ENCODE data around the gene PLA2G4D. TPM values are rescaled to one million over a fixed set of nuclear protein-coding genes. Genes with fewer than 3 reads are reported as not detected.

Gene PLA2G4D
- total RNA-seq, 1 donor from 2014 or later: not detected

DNA sequence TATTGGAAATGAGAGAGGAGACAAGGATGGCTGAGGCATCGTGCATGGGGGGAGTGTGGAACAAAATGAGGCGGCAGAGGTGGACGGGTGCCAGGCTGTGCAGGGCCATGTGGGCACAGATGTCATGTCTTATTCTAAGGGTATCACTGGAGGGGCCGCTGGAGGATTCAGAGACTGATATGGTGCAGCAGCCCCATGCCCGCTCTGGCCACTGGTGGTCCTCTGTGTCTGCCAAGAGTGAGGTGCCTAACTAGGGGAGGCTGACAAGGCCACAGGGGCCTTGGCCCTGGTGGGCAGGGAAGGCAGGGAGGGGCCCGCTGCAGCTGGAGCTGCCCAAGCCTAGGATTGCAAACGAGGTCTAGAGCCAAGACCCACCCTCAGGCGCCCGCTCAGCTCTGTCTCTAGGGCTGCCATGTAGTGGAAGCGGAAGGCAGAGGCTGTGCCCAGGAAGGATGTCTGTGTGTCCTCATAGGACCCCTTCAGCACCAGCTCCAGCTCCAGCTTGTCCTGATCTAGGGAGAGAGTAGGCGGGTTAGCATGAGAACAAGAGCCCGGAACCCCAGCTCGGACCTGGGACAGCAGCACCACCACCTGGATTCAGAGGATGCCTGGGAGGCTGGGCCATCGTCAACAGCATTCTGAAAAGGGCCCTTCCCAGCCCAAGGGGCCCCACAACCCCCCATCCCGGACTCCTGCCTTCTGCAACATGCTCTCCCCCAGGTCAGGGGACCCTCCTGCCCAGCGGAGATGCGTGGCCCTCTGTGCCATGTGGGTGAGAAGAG, 11.3 kb downstream of the PLA2G4D start:
- TF ChIP-seq, protein P1, sequence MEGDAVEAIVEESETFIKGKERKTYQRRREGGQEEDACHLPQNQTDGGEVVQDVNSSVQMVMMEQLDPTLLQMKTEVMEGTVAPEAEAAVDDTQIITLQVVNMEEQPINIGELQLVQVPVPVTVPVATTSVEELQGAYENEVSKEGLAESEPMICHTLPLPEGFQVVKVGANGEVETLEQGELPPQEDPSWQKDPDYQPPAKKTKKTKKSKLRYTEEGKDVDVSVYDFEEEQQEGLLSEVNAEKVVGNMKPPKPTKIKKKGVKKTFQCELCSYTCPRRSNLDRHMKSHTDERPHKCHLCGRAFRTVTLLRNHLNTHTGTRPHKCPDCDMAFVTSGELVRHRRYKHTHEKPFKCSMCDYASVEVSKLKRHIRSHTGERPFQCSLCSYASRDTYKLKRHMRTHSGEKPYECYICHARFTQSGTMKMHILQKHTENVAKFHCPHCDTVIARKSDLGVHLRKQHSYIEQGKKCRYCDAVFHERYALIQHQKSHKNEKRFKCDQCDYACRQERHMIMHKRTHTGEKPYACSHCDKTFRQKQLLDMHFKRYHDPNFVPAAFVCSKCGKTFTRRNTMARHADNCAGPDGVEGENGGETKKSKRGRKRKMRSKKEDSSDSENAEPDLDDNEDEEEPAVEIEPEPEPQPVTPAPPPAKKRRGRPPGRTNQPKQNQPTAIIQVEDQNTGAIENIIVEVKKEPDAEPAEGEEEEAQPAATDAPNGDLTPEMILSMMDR (IDR thresholded peaks at IDR 0.05; ENCODE audit: insufficient read depth, low read length, poor library complexity, severe bottlenecking): no peak
- no peak for DNase-seq (ENCODE audit: low read depth)
- peaks cover 15% of the 10 kb centered on the region for H3K27me3 ChIP-seq (ENCODE audit: control insufficient read depth, insufficient read depth, low read length)
- H3K36me3 ChIP-seq (ENCODE audit: control insufficient read depth, insufficient read depth, low read length): no peaks in the 10 kb centered on the region
- no peak overlapping the region for H3K4me3 ChIP-seq (ENCODE audit: low read depth, low read length)

DNA sequence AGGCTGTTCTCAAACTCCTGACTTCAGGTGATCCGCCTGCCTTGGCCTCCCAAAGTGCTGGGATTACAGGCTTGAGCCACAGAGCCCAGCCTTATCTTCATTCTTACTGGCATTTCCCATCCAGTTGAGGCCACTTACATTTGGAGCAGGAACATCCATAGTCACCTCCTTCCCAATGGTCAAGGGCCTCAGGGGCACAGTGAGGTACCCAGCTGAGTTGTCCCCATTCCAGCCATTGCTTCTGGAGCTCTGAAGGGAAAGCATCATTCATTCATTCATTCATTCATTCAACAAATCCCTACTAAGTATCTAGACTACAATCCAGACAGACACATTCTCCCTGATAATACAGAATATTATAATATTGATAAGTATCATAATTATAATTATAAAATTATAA, 12.2 kb downstream of the PLA2G4D start:
- TF ChIP-seq, protein P1 (IDR thresholded peaks at IDR 0.05; ENCODE audit: insufficient read depth, low read length, poor library complexity, severe bottlenecking): no peak
- Histone ChIP-seq H3K36me3 (ENCODE audit: control insufficient read depth, insufficient read depth, low read length) (no peaks in the 10 kb centered on the region), H3K27me3 (ENCODE audit: control insufficient read depth, insufficient read depth, low read length) (peaks cover 15% of the 10 kb centered on the region), H3K4me3 (ENCODE audit: low read depth, low read length) (no peak overlapping the region)
- DNase-seq (ENCODE audit: low read depth): no peak

DNA sequence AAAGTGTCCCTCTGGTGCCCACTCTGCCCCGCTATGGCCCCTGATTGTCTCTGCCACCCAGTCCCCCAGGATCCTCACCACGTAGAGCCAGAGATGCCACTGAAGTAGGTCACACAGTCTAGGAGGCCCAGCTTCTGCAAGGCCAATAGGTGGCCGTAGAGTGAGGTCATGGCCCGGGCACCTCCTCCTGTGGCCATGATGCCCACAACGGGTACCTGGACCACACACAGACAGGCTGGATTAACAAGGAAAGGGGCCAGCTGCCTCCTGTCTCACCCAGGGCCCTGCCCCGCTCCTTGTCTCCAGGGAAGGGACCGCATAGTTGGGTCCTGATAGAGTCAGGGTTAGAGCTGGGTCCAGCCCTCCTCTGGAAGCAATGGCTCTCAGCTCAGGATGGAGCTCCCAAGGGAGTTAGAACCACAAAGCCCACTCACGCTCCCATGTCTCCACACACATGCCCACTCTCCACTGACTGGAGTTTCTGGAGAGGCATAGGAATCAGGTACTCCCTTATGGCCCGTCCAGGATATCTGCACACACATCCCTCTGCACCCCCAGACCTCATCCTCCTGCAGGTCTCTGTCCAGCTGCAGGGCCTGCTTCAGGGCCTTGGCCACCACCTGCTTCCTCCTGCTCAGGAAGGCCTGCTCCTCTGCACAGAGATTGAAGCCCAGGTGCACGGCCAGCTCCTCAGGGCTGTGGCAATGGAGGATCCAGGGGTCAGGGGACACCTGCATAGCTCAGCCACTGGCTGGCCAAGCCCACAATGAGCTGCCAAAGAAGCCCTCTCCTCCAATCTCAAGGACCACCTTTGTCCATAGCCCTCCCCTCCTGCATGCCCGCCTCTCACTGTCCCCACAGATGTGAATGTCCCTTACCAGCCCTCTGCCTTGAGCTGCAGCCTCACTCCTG, 13.2 kb downstream of the PLA2G4D start:
- no peak for DNase-seq (ENCODE audit: low read depth)
- H3K4me3 ChIP-seq (ENCODE audit: low read depth, low read length): no peak overlapping the region
- H3K27me3 ChIP-seq (ENCODE audit: control insufficient read depth, insufficient read depth, low read length): peaks cover 15% of the 10 kb centered on the region
- H3K36me3 ChIP-seq (ENCODE audit: control insufficient read depth, insufficient read depth, low read length): no peaks in the 10 kb centered on the region
- TF ChIP-seq, protein P1 (IDR thresholded peaks at IDR 0.05; ENCODE audit: insufficient read depth, low read length, poor library complexity, severe bottlenecking): no peak

DNA sequence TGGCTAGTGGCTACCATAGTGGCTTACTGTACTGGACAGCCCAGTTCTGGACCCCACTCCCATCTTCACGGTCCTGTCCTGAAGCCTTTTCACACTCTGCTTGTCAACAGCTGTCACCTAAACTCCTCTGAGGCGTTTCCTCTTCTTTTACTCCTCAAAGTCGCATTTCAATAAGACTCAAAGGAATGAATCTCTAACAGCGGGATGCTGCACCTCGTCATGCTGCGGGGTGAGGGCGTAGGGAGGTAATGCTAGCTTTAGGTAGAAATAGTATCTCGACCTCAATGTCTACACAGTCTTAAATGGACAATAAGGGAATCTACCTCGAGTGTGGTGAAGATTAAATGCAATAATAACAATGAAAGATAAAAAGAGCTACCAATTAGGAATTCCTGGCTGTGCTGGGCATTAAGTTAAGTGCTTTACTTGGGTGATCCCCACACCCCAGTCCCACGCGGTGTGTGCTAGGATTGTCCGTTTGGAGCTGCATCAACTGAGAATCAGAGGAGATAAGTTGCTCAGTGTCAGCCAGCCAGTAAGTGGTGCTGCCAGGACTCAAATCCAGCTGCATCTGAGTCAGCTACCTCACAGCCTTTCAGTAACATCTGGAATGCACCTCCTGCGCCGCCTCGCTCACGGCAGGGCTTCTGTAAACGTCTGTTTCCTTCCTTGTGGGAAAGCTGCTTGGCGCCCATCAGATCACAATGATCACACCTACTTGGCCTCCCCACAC, 14.0 kb downstream of the PLA2G4D start:
- DNase-seq (ENCODE audit: low read depth): no peak
- no peak overlapping the region for H3K4me3 ChIP-seq (ENCODE audit: low read depth, low read length)
- H3K36me3 ChIP-seq (ENCODE audit: control insufficient read depth, insufficient read depth, low read length): no peaks in the 10 kb centered on the region
- TF ChIP-seq, protein P1 (IDR thresholded peaks at IDR 0.05; ENCODE audit: insufficient read depth, low read length, poor library complexity, severe bottlenecking): no peak
- peaks cover 15% of the 10 kb centered on the region for H3K27me3 ChIP-seq (ENCODE audit: control insufficient read depth, insufficient read depth, low read length)

DNA sequence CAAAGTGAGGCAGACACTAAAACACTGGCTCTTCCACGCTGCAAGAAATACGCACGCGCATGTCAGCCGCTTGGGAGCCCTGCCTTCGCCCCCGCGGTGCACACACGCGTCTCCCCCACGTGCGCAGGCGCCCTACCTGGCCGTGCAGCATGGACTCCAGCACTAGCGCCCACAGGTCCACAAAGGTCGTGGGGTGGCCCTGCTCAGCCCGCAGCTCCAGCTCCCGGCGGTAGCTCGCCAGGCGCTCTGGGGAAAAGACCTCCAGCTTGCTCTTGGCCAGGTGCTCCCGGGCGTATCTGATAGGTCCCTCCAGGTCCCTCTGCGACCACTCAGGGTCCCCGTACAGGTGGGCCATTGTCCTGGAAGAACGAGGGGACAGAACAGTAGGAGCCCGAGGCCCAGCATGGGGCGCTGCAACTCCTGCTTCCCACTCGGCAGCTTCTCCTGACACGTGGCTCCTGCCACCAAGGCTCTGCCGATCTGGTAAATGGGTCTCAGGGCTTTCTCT, 14.9 kb downstream of the PLA2G4D start:
- TF ChIP-seq, protein P1 (IDR thresholded peaks at IDR 0.05; ENCODE audit: insufficient read depth, low read length, poor library complexity, severe bottlenecking): no peak
- DNase-seq (ENCODE audit: low read depth): no peak
- H3K4me3 ChIP-seq (ENCODE audit: low read depth, low read length): no peak overlapping the region

More for the DNA sequence above, 14.9 kb downstream of the PLA2G4D start:
- no peaks in the 10 kb centered on the region for H3K36me3 ChIP-seq (ENCODE audit: control insufficient read depth, insufficient read depth, low read length)
- H3K27me3 ChIP-seq (ENCODE audit: control insufficient read depth, insufficient read depth, low read length): peaks cover 15% of the 10 kb centered on the region

All from kidney epithelial cell (primary cell).